ENCODE measurements around the gene ZNF524.

DNA sequence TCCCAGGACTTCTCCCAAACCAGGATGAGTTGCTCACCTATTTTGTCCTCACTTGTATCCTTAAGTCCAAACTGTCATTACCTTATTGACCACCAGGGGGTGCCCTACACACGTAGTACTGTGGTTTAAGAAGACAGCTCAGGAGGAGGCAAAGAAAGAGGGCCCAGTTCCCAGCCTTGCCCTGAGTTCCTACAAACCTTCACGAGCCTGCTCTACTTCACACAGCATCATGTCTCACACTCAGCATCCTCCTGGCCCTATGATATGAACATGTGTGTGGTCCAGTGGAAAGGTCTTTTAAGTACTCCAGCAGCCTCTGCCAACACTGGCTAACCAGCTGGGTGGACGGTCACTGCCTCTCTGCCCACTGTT, 32.4 kb downstream of the ZNF524 start:
- TF ChIP-seq HDGF (IDR thresholded peaks at IDR 0.05; ENCODE audit: borderline replicate concordance) (no peak; the same call in 1 of the 2 replicates), TARDBP (IDR thresholded peaks at IDR 0.05) (no peak), LEF1 (IDR thresholded peaks at IDR 0.05; ENCODE audit: borderline replicate concordance) (no peak), FOXM1 (IDR thresholded peaks at IDR 0.05; ENCODE audit: borderline replicate concordance) (no peak), ELF4 (IDR thresholded peaks at IDR 0.05) (no peak), ZNF384 (IDR thresholded peaks at IDR 0.05) (no peak), NFRKB (IDR thresholded peaks at IDR 0.05) (no peak), CTBP1 (IDR thresholded peaks at IDR 0.05; ENCODE audit: borderline replicate concordance) (no peak), FOXK2 (IDR thresholded peaks at IDR 0.05) (no peak), SUZ12 (IDR thresholded peaks at IDR 0.05) (no peak), SP1 (IDR thresholded peaks at IDR 0.05) (no peak), BHLHE40 (IDR thresholded peaks at IDR 0.05; ENCODE audit: borderline replicate concordance) (no peak), ARNT (IDR thresholded peaks at IDR 0.05) (no peak)
- TF ChIP-seq, protein P1, sequence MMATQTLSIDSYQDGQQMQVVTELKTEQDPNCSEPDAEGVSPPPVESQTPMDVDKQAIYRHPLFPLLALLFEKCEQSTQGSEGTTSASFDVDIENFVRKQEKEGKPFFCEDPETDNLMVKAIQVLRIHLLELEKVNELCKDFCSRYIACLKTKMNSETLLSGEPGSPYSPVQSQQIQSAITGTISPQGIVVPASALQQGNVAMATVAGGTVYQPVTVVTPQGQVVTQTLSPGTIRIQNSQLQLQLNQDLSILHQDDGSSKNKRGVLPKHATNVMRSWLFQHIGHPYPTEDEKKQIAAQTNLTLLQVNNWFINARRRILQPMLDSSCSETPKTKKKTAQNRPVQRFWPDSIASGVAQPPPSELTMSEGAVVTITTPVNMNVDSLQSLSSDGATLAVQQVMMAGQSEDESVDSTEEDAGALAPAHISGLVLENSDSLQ (IDR thresholded peaks at IDR 0.05): no peak

All from HEK293T (cell line).